IMR-90 (cell line): ENCODE data around the gene MYH11.

ENCODE experiments used
- BHLHE40 ChIP-seq: fragments of 150-350 bp; IDR thresholded peaks from 2 replicates; pipeline ENCODE4 v1.6.1; 2016; ENCODE audit warnings: mild to moderate bottlenecking, low read depth, low read length
- CEBPB ChIP-seq: IDR thresholded peaks from 2 replicates; pipeline ENCODE4 v1.6.1; 2012; ENCODE audit warnings: low read depth, low read length, improper control_type of control experiment
- FOS ChIP-seq: fragments of 150-350 bp; IDR thresholded peaks from 2 replicates; pipeline ENCODE4 v1.6.1; 2016; ENCODE audit warnings: low read depth, low read length
- MAFK ChIP-seq: IDR thresholded peaks from 2 replicates; pipeline ENCODE4 v1.6.1; 2012; ENCODE audit warnings: low read depth, low read length, improper control_type of control experiment
- MAZ ChIP-seq: IDR thresholded peaks from 2 replicates; pipeline ENCODE4 v1.6.1; 2012; ENCODE audit warnings: low read depth, mild to moderate bottlenecking, low read length, improper control_type of control experiment, moderate library complexity, borderline replicate concordance
- MXI1 ChIP-seq: IDR thresholded peaks from 2 replicates; pipeline ENCODE4 v1.6.1; 2012; ENCODE audit warnings: low read depth, mild to moderate bottlenecking, low read length, moderate library complexity, borderline replicate concordance
- NFE2L2 ChIP-seq: fragments of 150-350 bp; IDR thresholded peaks from 2 replicates; pipeline ENCODE4 v1.6.1; 2016; ENCODE audit warnings: low read depth, mild to moderate bottlenecking, low read length
- POLR2A ChIP-seq: IDR thresholded peaks from 2 replicates; pipeline ENCODE4 v1.6.1; 2012; ENCODE audit warnings: mild to moderate bottlenecking, low read depth, low read length
- RAD21 ChIP-seq: IDR thresholded peaks from 2 replicates; pipeline ENCODE4 v1.6.1; 2012; ENCODE audit warnings: low read length, improper control_type of control experiment
- RFX5 ChIP-seq: IDR thresholded peaks from 2 replicates; pipeline ENCODE4 v1.8.0; 2012; ENCODE audit warnings: low read depth, mild to moderate bottlenecking, low read length, moderate library complexity
- SMC3 ChIP-seq: fragments of 150-350 bp; IDR thresholded peaks from 2 replicates; pipeline ENCODE4 v1.6.1; 2016; ENCODE audit warnings: low read depth, mild to moderate bottlenecking, antibody characterized with exemption, low read length, moderate library complexity
- USF2 ChIP-seq: fragments of 150-350 bp; IDR thresholded peaks from 2 replicates; pipeline ENCODE4 v1.6.1; 2017; ENCODE audit warnings: mild to moderate bottlenecking, antibody characterized with exemption, low read length, low read depth
- TF ChIP-seq, protein P1 (sequence below): conservative IDR thresholded peaks from 2 replicates; pipeline ENCODE4 v1.5.1; 2012; ENCODE audit warnings: mild to moderate bottlenecking, low read depth, low read length, improper control_type of control experiment

DNA sequence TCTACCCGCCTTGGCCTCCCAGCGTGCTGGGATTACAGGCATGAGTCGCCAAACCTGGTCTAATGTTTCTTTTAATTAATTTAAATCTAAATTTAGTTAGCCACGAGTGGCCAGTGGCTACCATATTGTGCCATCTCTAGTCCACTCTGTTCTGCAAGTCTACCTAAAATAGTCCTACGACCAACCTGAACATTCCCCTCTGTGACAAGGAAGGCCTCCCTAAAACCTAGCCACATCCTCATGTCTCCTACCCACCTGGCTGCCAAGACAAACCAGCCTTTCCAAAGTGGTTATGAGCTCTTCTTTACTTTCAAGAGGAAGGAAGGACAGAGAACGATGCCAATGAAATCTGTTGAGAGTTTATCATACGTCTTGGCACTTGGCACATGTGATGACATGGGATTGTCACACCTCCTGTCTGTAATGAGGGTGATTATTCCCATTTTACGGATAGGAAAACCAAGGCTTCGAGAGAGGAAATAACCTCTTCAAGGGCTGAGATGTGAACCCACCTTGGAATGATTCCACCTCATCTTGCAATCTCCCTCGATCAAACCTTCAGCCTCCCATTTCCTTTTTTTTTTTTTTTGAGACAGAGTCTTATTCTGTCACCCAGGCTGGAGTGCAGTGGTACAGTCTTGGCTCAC, 19.7 kb downstream of the MYH11 start:
- no peak for TF ChIP-seq FOS
- TF ChIP-seq, protein P1, sequence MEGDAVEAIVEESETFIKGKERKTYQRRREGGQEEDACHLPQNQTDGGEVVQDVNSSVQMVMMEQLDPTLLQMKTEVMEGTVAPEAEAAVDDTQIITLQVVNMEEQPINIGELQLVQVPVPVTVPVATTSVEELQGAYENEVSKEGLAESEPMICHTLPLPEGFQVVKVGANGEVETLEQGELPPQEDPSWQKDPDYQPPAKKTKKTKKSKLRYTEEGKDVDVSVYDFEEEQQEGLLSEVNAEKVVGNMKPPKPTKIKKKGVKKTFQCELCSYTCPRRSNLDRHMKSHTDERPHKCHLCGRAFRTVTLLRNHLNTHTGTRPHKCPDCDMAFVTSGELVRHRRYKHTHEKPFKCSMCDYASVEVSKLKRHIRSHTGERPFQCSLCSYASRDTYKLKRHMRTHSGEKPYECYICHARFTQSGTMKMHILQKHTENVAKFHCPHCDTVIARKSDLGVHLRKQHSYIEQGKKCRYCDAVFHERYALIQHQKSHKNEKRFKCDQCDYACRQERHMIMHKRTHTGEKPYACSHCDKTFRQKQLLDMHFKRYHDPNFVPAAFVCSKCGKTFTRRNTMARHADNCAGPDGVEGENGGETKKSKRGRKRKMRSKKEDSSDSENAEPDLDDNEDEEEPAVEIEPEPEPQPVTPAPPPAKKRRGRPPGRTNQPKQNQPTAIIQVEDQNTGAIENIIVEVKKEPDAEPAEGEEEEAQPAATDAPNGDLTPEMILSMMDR: no peak
- no peak for TF ChIP-seq POLR2A
- TF ChIP-seq USF2: no peak
- no peak for TF ChIP-seq MAZ
- no peak for TF ChIP-seq RFX5
- no peak for TF ChIP-seq MXI1
- TF ChIP-seq RAD21: no peak
- TF ChIP-seq SMC3: no peak
- TF ChIP-seq BHLHE40: no peak
- no peak for TF ChIP-seq MAFK
- no peak for TF ChIP-seq CEBPB
- no peak for TF ChIP-seq NFE2L2
